Activated T-cell treated with anti-CD3 and anti-CD28 coated beads for 1 hour (primary cell): ENCODE measurements around the gene CLASP1.
"Not testable (repeated sequence)": the region's sequence is repeated elsewhere in the genome, so short reads cannot be mapped to it uniquely, and the experiment has no call there.

ENCODE experiments used
- DNase-seq: peaks from one replicate; pipeline ENCODE4 v3.0.0-alpha.2; 2020; ENCODE audit warnings: low read depth

Gene CLASP1

DNA sequence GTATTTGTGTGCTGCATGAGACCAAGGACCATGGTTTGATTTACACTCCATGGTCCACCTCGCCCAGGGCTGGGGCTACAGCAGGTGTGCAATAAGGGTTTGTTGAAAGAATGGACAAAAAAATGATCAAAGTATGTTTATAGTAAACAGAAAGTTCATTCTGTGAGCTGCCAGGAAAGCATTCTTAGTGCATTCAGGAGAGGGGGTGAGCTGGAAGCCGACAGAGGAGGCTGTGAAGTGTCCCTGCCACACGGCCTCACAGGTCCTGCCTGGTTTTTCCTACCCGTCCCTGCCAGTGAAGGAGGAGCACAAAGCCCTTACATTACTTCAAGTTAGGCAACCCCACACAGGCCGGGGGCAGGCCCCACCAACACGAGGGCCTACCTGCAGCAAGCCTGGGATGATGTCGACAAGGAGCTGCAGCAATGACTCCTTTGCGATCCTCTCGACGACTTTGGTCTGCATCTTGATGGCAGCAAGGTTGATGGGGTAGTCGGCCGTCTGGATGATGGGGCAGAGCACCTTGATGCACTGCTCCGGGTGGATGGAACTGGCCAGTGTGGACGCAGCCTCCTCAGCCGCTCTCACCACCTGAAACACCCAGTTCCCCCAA, 301.0 kb downstream of the CLASP1 start:
- DNase-seq = no peak

DNA sequence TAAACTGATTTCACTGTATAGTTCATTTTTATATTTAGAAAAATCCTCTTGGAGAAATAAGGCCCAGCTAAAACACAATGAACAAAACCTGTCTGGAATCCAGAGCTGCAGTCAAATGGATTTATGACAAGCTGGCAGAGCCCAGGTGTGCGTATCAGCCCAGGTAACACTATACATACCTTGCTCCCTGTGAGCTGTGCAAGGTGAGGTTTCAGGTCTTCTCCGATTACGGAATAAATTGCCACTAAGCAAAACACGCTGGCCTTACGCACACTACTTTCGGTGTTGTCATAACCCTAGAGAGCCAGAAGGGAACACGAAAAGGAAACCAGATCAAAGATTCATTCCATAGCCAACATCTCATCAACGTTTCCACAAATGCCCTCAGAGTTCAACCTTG, 302.4 kb downstream of the CLASP1 start:
- DNase-seq = no peak

DNA sequence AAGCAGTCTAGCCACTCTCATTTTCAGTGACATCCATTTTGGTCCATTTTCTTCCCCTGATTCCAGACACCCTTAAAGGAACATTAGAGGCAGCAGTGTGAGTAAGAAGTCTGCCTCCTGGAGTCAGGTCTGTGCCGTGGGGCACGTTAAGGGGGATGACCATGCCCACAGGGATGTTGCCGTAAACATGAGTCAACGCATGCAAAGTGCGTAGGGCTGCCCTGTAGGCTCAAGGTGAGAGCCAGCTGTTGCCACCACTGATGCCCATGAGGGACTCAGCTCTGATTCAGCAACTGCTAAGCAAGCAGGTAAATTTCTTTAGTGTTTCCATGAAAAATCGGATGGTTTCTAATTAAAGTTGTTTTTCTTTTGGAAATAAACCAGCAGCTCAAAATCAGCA, 302.9 kb downstream of the CLASP1 start:
- no peak for DNase-seq

- no peak for DNase-seq
Observed at GRCh38 chr2:121345887-121346286, 303.4 kb downstream of the CLASP1 start.

DNA sequence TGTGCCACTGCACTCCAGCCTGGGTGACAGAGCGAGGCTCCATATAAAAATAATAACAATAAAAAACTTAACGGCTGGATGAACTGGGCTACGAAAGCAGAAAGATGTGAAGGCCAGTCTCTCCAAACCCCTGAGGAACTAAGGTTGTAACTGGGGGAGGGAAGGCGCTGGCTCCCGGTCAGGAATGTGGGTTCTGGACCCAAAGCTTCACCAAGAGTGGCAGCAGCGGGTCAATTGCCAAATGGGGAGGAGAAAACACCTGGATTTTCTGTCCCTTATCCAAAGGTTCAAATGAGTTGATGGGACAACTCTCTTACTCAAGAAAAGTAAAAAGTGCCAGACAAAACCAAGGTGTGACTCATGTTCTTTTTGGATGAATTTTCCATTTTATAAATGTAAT, 304.2 kb downstream of the CLASP1 start:
- no peak for DNase-seq

GRCh38 chr2:121343828-121344399, 305.3 kb downstream of the CLASP1 start:
- DNase-seq = not testable (repeated sequence)

DNA sequence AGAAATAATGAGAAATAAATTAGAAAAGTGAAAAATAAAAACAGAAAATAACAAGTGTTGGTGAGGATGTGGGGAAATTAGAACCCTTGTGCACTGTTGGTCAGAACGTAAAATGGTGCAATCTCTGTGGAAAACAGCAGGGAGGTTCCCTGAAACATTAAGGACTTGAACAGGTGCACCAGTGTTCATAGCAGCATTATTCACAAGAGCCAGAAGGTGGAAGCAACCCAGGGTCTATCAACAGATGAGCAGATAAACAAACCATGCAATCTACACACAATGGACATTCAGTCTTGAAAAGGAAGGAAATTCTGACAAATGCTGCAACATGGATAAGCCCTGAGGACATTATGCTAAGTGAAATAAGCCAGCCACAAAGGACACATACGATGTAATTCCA, 306.1 kb downstream of the CLASP1 start:
- no peak for DNase-seq

DNA sequence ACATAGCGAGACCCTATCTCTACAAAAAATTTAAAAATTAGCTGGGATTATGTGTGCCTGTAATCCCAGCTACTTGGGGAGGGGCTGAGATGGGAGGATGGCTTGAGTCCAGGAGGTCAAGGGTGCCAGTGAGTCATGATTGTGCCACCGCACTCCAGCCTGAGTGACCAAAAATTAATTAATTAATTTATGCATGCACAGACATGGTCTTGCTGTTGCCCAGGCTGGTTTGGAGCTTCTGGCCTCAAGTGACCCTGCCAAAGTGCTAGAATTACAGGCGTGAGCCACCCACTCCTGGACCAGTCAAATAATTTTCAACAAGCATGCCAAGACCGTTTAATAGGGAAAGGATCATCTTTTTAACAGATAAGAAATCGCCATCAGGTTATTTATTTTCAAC, 306.5 kb downstream of the CLASP1 start:
- DNase-seq = no peak

DNA sequence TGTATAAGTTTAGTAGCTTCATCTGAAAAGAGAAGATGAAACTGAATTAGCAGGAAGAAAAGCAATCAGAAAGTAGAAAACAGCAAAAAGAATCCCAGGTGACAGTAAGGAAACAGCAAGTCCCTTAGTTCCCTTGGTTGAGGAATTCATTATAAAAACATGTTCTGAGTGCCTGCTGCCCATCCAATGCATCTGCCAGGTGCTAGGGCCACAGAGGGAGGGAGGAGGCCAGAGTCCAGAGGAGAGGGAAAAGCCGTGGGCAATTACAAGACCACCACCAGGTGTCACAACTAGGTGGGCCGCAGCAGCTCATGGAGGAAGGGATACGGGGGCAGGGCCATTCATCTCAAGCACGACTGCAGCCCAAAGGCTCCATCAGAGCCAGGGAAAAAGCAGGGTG, 308.3 kb downstream of the CLASP1 start:
- DNase-seq = no peak

GRCh38 chr2:121338281-121338680, 311.0 kb downstream of the CLASP1 start:
- DNase-seq = no peak

DNA sequence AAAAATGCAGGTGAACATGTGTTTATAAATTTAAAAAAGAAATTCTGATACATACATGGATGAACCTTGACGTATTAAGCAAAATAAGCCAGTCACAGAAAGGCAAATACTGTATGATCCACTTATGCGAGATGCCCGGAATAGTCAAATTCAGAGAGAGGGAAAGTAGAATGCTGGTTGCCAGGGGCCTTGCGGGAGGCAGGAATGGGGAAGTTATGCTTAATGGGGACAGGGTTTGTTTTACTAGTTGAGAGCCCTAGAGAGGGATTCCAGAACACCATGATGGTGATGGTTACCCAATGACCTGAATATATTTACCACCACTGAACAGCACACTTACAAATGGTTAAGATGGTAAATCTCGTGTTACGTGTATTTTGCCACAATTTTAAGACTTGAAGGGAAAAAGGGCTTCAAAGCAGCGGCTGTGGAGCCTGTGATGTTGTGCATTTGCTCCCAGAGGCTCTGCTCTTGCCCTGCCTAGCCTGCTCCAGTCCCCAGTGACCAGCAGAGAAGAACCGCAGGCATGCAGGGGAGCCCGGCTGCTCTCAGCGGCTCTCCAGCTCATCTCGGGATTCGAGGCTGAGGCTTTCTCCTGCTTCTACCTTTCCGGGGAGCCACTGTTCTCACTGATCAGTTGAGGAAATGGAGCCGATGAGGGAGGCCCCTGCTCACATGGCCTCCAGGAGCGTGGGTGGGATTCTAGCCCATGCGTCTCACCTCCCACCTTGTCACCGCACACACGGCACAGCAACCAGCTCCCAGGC, 312.6 kb downstream of the CLASP1 start:
- DNase-seq = no peak

DNA sequence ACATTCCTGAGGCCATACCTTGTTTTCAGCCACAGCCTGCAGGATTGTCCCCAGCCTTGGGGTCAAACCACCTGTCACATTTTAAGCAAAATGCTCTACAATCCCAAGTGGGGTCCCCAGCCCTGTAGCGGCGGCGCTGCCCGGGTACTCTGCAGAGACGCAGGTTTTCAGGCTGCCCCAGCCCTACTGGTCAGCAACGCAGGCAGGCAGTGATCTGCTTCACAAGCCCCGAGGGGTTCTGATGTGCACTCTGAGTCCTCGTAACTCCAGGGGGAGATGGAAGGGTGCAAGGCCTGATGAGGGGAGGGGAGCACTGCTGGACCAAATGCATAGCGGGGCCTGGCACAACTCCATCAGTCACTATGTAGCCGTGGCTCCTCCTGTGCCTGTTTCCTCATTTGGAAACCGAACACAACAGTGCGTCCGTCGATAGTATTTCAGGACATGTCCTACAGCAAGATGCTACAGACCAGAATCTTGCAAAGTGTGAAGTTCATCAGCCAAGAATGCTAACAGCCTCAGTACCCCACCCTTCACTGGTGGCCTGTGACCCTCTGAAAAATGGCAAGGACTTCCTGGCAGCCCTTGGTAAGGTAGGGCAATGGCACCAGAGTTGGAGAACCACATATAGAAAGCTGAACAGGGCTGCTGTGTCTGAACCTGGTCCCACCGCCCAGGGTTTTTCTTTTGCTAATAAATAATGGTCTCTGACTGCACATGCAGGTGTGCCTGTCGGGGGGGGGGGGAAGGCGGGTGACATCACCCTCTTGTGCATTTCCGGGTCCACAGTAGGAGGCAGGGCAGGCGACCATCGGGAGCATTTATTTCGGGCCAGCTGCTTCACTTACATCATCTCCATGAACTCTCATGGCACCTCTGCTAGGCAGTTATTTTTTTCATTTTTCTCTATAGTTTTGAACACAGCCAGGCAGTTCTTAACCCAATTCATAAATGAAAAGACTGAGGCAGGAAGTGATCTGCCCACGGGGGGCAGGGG, 313.7 kb downstream of the CLASP1 start:
- DNase-seq = no peak

DNA sequence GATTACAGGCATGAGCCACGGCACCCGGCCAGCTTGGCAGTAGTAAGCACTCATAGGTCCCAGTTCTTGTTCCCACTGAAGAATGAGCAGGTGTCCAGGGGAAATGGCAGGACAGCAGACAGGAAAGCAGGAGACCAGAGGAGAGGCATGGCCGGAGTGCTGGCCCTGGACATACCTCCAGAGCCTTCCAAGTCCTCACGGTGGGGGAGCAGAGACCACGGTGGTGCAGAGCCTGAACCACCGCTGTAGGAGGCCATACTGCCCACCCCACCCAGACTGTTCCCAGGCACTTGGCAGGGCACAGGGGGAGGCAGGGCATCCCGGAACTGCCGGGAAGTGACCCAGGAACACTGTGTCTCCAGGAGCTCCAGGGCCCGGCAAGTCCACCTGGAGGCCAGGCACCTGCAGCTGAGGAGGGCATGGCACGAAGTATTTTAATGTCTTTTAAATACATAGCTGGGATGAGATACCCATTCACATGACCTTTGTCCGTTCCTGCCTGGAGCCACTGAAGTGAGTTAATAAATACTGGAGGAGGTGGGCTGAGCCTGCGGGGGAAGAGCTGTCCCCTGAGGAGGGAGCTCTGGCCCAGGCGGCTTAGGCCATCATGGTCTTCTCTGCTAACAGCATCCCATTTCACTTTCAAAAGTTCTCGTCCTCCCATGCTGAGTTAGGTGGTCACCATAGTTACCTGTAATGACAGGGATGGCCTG, 314.5 kb downstream of the CLASP1 start:
- no peak for DNase-seq

DNA sequence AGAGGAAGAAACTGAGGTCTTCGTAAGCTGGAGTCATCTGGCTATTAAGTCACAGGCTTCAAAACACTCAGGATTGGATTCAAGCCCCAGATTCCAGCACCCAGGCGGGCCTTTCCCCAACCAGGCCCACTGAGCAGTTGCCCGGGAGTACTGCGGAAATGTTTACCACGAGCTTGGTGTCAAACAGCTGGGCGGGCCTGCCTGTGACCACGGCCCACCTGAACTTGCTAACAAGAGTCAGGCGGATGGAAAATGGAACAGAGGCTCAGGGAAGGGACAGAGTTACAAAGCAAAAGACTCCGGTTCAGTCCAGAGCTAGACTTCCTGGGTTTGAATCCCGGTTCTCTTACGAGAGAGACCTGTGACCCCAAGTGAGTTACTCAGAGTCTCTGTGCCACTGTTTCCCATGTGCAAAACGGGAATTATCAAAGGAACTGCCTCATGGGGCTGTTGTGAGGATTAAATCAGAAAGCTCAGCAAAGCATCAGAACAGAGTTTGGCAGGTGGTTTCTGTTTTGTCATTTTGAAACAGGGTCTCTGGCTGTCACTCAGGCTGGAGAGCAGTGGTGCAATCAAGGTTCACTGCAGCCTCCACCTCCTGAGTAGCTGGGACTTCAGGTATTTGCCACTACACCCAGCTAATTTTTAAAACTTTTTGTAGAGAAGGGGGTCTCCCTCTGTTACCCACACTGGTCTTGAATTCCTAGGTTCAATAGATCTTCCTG, 315.3 kb downstream of the CLASP1 start:
- no peak for DNase-seq

DNA sequence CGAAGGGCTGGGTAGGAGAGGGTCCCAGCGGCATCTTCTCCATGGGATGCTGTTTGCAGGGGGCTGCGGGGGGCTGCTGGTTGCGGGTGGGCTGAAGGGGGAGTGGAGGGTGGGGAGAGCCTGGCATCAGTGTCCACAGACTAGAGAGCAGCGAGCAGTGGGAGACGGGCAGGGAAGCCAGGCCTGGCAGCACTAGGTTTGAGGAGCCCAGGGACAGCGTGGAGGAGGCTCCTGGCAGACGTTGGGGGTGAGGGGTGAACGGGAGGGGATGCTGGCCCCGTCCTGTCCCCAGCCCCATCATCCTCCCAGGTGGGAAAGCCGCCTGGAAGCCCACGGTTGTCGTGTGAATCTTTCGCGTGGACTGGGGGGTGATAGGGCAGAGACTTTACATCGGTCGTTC, 316.0 kb downstream of the CLASP1 start:
- DNase-seq = no peak

DNA sequence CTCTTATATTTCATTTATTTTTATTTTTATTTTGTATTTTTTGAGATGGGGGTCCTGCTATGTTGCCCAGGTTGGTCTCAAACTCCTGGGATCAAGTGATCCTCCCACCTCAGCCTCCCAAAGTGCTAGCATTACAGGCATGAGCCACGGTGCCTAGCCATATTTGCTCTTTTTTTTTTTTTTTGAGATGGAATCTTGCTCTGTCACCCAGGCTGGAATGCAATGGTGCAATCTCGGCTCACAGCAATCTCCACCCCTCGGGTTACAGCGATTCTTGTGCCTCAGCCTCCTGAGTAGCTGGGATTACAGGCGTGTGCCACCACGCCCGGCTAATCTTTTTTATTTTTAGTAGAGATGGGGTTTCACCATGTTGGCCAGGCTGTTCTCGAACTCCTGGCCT, 317.9 kb downstream of the CLASP1 start:
- not testable (repeated sequence) for DNase-seq

DNA sequence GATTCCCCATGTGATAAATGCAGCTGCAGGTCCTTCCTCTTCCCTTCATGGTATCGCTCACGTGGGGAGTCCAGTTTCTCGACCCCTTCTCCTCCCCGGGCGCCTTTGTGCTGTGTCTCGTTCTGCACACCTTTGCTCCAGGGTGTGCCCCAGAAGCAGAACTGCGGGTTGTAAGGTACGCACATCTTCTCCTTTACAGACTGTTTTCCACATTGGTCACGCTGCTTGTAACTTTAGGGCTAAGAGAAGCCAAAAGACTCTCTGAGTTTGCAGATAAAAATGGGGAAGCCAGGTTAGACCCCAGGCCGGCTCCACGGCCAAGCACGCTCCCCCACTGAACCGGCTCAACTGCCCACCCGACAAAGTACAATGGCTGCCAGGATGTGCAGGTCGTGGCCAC, 318.3 kb downstream of the CLASP1 start:
- no peak for DNase-seq

- no peak for DNase-seq
Observed at GRCh38 chr2:121329786-121330185, 319.5 kb downstream of the CLASP1 start.

GRCh38 chr2:121326628-121327027, 322.6 kb downstream of the CLASP1 start:
- no peak for DNase-seq

DNA sequence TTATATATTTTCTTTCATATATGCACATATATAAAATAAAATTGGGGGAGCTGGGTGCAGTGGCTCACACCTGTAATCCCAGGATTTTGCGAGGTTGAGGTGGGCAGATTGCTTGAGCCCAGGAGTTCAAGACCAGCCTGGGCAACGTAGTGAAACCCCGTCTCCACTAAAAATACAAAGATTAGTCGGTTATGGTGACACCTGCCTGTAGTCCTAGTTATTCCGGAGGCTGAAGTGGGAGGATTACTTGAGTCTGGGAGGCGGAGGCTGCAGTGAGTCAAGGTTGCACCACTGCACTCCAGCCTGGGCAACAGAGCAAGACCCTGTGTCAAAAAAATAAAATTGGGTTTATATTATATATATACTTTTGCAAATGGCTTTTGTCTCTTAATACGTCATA, 324.7 kb downstream of the CLASP1 start:
- no peak for DNase-seq

DNA sequence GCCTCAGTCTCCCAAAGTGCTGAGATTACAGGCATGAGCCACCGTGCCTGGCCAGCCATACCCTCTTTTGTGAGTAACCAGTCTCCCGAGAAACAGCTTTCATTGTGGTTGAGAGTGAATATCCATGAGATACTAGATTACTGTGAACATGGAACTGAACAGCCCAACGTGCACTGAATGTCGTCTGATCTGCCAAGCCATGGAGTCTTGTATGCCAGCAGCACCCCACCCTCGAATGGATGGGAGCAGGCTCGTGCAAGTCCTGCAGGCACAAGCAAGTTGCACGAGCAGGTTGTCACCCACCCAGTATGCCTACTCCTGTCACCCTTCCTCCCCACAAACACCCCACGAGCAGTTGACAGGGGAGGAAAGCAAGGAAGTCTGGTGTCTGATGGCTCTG, 327.8 kb downstream of the CLASP1 start:
- no peak for DNase-seq
